IPS-11a (cell line): ENCODE results near the gene PLXDC2.

Source experiments
- H3K4me3 ChIP-seq: one replicate; pipeline ENCODE4 v1.5.1; 2013; ENCODE audit warnings: low read depth, low read length, control low read depth

PLXDC2 gene

DNA sequence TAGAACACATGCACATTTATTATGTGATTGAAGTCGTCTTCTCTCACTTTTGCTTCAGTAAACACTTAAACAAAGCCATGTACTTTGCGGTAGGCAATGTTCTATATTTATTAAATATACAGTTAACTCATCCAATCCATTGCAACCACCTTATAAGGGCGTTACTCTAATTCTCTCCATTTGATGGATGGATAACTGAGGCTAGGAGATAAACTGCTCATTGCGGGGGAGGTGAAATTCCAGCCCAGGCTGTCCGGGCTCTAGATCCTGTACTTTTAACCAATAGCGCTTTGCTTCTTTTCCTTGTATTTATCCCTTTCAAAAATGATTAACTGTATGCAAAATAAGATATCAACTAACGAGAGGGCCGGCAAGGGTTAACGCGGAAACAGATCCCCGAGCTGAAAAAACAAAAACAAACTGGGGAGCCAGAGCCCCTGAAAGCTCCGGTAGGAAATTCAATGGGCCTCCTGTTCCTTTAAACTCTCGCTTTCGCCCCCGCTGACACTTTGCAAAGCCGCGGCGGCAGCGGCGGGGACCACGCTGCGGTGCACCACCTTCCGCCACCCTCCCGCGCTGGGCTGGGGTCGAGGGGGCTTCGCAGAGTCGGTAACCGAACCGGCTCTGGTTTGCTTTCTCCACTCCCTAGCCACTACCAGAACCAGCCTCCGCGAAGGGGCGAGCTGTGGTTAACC lies 1.0 kb upstream of the PLXDC2 start:
- peak overlapping the region; percentile 62 for H3K4me3 ChIP-seq

DNA sequence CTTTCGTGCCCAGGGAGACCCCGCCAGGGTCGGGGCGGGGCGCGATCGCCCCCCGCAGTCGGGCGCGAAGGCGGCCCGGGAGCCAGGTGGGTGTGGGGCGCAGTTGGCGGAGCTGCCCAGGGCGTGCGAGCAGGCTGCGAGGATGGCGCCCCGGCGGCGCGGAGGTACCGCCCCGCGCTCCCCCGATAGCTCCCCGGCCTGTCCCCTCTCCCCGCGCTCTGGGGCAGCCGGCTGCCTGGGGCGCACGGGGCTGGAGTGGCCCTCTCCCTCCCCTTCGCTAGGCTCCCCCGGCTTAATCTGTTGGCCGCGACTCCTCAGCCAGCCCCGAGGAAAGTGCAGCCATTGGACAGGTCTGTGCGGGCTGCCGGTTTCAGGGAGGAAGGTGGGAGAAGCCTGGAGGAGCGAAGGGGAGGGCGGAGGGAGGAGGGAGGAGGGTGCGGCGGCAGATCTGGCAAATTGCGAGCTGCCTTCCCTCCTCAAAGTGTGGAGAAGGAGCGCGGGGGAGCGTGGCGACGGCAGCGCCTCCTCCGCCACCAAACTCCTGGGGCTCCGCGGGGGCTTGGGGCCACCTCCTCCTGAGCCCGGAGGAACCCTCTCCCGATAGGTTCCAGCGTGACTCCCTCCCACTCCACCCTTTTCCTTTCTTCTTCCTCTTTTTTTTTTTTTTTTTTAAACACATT lies 361 bp upstream of the PLXDC2 start:
- peak overlapping the region; percentile 91 for H3K4me3 ChIP-seq

DNA sequence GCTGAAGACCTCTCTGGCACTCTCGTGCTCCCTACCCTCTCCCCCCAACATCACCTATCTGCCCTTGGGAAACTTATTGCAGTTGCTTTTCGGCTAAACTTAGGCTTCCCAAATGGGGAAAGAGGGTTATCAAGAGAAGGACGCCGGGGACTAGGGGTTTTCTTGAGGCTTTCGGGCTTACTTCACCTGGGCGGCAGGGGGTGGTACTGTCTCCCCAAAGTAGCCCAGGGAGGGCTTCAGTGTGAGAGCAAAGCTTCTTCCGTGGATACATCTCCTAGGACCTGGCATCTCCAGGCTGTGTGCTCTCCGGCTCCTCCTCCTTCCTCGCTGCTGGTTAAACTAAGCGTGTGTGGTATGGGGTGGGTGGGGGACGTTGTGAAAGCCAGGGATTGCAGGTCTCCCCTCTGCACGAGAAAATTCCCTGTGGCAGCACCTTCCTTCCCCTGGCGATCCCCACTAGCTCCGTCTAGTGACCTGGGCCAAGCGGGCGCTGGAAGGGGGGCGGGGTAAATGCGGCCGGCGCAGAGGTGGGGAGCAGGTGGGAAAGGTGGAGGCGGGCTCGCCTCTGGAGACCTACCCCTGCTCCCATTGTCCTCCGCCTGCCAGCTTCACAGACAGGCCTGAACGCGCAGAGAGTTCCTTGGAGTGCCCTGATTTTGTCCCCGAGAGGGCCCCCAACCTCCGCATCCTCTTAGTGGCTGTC lies 1.1 kb downstream of the PLXDC2 start:
- peak overlapping the region; percentile 91 for H3K4me3 ChIP-seq

DNA sequence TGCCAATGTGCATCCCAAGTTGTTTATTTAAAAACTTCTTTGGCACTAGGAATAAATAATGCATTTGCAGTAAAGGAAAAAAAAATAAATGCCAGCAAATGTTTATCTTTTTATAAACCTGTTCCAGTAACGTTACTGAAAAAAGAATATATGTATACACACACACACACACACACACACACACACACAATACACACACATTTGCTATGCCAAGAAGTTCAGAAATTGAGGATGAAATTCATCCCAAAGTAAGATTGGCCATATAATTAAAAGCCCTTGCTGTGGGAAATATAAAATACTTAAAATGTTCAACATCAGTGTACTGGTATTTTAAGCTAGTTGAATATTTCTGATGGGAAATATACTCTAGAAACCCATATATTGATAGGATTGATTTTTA lies 2.6 kb downstream of the PLXDC2 start:
- H3K4me3 ChIP-seq: peak overlapping the region; percentile 91

DNA sequence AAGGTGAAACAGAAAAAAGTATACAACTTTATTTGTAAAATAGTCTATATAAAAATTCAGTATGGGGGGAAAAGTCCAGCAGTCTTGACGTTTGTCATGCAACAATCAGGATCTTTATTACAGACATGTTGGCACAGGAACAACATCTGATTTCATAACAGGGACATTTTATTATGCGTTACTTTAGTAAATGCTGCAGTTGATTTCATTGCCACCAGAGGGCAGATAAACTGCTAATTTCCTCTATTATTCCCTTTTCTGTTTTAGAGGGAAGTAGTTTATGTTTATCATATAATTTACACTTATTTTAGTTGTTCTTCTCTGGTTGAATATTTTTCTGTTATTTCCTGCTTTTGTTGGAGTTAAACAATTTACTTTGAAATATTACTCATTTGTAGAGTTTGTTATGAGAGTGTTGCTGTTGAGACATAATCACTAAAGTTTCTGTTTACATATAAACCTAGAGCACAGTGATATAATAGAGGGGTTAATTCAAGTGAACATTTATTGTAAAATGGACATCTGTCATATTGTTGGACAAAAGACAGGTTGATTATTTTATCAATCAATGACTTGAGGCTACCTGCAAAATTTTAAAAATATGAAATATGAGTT lies 3.3 kb downstream of the PLXDC2 start:
- no peak overlapping the region for H3K4me3 ChIP-seq

DNA sequence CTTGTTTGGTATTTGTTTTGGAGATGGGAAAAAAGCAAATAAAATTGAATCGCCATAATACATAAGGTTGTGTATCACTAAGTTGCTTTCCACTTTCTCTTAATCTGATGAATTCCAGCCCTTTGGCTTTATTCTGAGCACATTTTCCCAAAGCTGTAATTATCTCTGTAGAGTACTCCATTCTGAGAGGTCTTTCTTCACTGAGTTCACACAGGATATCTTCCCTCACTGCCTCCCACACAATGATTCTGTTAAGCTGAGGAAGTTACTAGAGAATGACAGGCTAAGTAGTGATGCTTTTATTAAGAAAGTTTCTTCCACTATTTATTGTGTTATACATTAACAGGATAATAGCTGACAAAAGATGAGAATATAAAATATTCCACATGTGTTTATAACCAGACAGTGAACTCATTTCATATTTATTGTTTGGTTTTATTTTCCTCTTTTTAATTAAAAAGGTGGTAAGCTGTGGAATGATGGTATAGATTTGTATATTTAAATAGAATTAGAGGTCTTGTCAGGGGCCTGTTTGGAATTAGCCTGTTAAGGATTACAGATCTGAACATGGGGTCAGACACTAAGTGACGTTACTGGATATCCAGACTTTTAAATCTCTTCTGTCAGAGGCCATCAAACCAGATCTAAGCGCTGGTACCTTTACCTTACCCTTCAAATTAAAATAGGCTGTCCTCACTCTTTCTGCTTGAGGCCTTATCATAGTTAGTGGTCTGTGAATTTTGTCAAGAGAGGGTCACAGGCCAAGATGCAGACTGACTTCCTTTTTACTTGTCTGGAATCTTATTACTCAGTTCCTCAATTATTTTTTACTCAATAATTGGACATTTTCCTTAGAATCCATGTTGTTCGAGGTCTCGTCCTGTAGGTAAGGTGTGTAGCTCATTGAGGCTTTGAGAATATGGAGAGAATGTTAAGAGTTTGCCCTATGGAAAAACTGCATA lies 8.4 kb downstream of the PLXDC2 start:
- H3K4me3 ChIP-seq: no peak overlapping the region

DNA sequence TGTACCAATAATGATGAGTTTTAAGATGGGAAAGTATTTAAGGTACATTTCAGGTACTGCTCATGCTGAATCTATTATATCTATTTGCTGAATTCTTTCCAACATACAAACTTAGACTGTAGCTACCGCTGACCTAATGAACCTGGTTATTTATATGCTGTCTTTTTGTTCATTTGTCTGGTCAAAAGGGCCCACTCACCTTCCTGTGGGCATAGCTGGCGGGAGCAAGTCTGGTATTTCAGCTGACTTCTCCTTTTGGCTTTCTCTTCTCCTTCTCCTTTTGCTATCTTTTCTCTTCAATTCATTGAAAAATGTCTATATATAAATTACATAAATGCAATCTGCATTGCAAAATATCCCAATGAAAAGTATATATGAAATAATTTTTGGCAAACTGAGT lies 9.5 kb downstream of the PLXDC2 start:
- no peak overlapping the region for H3K4me3 ChIP-seq

DNA sequence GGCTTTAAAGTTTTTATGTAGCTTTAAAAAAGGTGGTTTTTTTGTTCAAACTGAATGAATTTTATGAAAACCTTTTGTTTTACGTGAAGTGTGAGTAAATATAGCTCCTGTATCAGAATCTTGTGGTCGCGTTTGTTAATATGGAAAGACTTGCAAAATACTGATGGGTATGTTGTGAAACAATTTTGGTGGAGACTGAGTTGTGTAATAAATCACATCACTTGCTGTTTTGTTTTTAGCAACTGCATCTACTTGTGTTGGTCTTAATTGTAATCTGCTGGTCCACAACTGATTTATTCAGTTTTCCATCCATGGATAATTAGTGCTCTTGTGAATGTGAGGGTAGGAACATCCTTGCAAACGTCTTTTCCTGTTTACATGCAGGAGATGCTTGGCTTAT lies 10.5 kb downstream of the PLXDC2 start:
- no peak overlapping the region for H3K4me3 ChIP-seq

DNA sequence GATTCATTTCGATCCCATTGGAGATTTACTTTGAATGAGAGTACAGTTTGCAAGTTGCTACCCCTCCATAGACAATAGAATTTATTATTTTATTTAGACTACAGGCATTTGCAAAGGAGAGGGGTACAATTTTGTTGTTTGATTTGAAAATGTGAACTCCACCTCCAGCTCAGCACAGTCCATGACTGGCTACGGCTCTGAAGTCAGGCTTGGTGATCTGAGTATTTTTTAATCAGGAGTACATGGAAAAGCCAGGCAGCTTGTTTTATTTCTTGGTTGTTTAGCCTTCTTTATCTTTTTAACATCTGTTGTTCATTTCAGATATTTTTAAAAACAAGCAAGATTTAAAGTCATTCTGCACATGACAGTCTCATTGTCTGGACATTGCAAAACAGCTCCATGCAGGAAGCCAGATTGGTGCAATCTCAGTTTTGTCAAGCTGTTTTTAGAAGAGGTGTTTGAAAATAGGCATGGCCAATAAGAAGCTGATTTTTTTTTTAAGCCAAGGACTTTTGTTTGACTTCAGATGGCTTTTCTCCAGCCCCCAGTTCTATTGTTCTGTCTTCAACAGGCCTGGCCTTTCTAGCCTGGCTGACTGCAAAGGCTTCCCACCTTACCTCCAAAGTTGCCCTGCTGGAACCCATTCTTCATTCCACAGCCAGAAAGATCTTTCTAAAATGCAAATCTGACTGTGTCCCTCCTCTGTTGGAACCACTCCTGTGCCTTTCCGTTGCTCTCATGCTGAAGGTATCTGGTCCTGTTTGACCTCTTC lies 12.2 kb downstream of the PLXDC2 start:
- no peak overlapping the region for H3K4me3 ChIP-seq

DNA sequence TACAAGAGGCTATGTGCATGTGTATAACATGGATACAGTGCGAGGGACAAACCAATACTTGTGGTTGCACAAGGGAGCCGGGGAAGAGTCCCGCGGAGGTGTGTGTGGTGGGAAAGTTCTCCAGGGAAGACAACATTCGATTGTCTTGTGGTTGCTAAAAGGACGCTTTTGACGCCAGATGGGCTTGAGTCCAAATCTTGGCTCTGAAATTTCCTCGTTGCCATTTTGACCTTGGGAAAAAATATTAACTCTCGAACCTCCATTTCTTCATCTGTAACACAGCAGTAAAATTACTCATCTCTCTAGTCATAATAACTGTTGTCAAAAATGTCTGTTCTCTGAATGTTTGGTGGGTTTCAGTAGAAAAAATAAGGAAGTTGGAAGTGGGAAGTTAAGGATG lies 16.5 kb downstream of the PLXDC2 start:
- no peak overlapping the region for H3K4me3 ChIP-seq

DNA sequence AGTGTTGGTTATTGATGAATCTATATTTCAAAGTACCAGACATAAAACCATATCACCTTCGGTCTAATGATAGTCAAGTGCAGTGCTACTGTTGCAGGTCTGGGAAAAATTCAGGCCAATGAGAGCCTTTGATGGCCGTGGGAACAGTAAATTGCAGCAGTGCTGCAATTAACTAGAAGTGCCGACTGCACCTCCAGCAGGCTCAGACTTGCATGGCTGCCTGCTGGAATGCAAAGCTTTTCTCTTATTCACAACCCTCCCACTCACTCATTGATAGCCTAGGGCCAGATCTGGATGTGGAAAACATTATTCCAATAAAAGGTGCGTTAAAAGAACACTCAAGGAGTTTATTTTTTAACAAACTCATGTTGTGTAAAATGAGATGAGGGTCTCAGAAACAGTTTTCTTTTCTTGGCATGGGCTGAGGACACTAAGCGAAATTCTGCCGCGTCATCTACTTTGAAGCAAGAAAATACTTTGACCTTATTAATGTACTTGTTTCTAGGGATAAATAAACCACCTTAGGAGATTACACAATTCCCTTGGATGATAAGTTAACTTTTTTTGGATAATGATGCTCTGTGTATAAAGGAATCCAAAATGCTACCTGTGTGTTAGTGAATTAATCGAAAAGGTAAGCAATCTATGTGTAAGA lies 17.1 kb downstream of the PLXDC2 start:
- no peak overlapping the region for H3K4me3 ChIP-seq

DNA sequence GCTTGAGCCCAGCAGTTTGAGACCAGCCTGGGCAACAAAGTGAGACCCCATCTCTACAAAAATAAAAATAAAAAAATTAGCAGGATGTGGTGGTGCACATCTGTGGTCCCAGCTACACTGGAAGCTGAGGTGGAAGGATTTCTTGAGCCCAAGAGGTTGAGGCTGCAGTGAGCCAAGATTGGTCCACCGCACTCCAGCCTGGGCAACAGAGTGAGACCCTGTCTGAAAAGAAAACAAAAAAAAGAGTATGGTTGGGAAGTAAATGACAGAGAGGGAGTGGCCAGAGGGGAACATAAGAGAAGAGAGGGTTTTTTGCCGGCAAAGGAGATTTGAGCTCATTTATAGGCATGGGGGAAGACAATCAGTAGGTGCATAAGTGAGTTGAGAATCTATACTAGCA lies 19.7 kb downstream of the PLXDC2 start:
- H3K4me3 ChIP-seq: no peak overlapping the region

DNA sequence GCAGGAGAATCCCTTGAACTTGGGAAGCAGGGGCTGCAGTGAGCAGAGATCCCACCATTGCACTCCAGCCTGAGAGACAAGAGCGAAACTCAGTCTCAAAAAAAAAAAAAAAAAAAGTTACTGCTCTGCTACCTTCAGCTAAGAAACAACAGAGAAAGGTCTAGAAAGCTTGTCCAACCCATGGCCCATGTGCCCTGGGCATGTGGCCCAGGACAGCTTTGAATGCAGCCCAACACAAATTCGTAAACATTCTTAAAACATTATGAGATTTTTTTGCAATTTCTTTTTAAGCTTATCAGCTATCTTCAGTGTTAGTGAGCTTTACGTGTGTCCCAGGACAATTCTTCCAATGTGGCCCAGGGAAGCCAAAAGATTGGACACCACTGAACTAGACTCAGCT lies 22.9 kb downstream of the PLXDC2 start:
- no peak overlapping the region for H3K4me3 ChIP-seq

DNA sequence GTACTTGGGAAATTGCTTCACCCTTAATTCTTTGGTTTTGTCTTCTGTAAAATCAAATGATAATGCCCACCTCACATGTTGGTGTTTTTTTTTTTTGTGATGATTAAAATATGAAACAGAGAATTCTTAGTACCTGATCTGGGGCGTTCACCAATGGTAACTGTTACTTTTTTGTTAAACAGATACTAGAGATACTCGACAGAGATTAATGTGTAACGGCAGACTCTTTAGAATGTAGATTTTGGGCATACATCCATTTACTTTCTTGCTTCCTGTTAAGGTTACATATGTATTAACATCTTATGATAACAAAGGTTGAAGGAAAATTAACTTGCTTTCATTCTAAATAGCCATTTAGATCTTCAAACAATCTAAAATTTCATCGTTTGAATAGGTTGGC lies 23.3 kb downstream of the PLXDC2 start:
- no peak overlapping the region for H3K4me3 ChIP-seq

DNA sequence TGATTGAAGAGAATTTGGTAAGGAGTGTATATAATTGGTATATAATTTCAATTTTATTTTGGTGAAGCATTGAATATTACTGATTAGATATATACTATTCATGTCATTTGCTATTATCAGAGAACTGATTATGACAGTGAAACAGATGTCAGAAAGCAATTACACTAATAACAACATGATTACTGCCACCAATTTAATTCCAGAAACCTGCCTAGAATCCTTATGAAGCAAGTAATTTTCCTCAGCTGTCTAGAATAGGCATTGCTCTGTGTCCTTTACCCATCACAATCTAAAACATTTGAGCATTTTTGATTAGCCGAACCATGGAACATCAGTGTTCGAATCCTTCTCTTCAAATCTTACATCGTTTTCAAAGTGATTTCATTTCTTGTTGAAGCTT lies 24.5 kb downstream of the PLXDC2 start:
- H3K4me3 ChIP-seq: no peak overlapping the region

DNA sequence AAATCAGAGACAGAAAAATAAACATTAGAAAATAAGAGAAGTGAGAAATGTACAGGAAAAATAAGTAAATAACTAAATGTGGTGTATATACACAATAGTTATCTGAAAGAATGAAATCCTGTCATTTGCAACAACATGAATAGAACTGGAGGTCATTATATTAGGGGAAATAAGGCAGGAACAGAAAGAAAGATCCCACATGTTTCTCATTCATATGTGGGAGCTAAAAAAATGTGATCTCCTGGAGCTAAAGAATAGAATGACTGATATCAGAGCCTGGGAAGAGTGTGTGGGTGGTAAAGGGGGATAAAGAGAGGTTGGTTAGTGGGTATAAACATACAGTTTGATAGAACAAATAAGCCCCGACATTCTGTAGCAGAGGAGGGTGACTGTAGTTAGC lies 27.3 kb downstream of the PLXDC2 start:
- no peak overlapping the region for H3K4me3 ChIP-seq

DNA sequence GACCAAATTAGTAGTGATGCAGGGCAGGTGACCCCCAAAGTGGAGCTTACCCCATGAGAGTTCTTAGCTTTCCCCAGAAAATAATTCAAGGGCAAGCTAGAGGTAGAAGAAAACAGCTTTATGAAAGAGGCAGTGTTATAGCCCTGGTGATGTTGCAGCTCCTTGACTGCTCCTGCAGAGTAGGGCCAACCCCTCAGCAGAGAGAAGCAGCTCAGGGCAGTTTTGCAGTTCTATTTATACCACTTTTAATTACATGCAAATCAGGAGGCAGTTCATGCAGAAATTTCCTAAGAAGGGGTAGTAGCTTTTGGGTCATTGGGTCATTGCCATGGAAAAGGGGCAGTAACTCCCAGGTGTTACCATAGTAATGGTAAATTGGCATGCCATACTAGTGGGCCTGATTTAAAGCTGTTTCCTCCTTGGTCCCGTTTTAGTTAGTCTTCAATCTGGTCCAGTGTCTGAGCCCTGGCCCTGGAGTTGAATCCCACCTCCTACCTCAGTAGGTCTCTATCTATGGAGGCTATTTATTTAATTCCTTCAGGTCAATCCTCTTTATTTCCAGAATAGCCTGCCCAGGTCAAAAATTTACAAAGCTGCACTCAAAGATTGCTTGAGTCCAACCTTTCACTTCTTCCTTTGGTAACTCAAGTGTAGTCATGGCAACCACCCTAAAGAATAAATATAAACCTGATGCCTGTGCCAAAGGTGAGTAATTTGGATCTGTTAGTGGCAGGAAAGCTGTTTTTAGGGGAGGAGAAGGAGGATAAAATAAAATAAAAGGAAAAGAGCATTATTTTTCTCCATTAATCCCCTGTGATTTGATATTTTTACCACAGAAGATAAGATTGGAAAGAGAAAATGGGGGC lies 29.5 kb downstream of the PLXDC2 start:
- no peak overlapping the region for H3K4me3 ChIP-seq

DNA sequence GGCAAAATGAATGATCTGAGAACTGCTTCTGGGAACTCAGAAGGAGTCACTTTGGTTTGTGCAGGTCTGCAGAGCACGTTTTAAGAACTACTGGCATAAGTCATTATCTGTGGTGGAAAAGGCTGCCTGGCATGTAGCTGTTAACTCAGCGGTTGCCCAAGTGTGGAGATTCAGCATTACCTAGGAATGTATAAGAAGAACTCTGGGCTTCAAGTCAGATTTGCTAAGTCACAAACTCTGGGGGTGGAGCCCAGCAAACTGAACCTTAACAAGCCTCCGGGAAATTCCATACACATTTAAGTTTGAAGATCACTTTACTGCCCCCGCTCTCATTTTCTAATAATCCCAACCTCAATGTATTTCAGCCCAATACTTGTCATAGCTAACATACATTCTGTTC lies 31.1 kb downstream of the PLXDC2 start:
- no peak overlapping the region for H3K4me3 ChIP-seq
